ENCODE results near the gene ITGA11. TPM values are rescaled to one million over a fixed set of nuclear protein-coding genes. Genes with fewer than 3 reads are reported as not detected.

Gene ITGA11
- total RNA-seq, 1 donor from 2014 or later, result 0.28 TPM

DNA sequence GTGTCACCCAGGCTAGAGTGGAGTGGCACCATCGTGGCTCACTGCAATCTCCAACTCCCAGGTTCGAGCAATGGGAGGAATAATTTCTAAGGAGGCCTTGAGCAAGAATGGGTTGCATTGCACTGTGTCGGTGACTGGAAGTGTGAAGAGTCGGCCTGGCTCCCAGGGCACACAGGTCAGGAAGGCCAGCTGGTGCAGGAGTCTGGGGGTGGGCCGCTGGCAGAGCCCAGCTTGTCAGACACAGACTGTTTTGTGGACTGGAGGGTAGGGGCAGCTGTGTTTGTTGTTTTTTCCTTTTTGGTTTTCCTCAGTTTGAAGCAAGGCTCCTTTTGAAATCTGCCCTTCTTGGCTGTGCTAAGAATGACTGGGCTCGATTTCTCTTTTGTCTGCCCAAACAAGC is 66.2 kb downstream of the ITGA11 start:
- H3K36me3 Mint-ChIP-seq (ENCODE audit: low read depth, unreplicated experiment), result peaks cover 7% of the 10 kb centered on the region
- DNase-seq (ENCODE audit: low spot score), result no peak
- H3K4me3 Mint-ChIP-seq (ENCODE audit: unreplicated experiment), result no peak overlapping the region

GRCh38 chr15:68365140-68365745 is 66.7 kb downstream of the ITGA11 start:
- TF ChIP-seq CTCF (IDR thresholded peaks at IDR 0.05; ENCODE audit: unreplicated experiment), result no peak
- H3K27ac Mint-ChIP-seq (ENCODE audit: unreplicated experiment), result no peak overlapping the region
- H3K4me3 Mint-ChIP-seq (ENCODE audit: unreplicated experiment), result no peak overlapping the region
- DNase-seq (ENCODE audit: low spot score), result no peak
- peaks cover 7% of the 10 kb centered on the region for H3K36me3 Mint-ChIP-seq (ENCODE audit: low read depth, unreplicated experiment)
- no peaks in the 10 kb centered on the region for H3K9me3 Mint-ChIP-seq (ENCODE audit: unreplicated experiment)
- peaks cover 13% of the 10 kb centered on the region for H3K4me1 Mint-ChIP-seq (ENCODE audit: unreplicated experiment)
- peaks cover 5% of the 10 kb centered on the region for H3K27me3 Mint-ChIP-seq (ENCODE audit: unreplicated experiment)

More for the DNA sequence above, 66.2 kb downstream of the ITGA11 start:
- Mint-ChIP-seq H3K9me3 (ENCODE audit: unreplicated experiment) (no peaks in the 10 kb centered on the region), H3K27me3 (ENCODE audit: unreplicated experiment) (peaks cover 5% of the 10 kb centered on the region), H3K4me1 (ENCODE audit: unreplicated experiment) (peaks cover 13% of the 10 kb centered on the region), H3K27ac (ENCODE audit: unreplicated experiment) (no peak overlapping the region)
- TF ChIP-seq CTCF (IDR thresholded peaks at IDR 0.05; ENCODE audit: unreplicated experiment), result no peak

- Mint-ChIP-seq H3K36me3 (ENCODE audit: low read depth, unreplicated experiment) (peaks cover 7% of the 10 kb centered on the region), H3K4me1 (ENCODE audit: unreplicated experiment) (peaks cover 13% of the 10 kb centered on the region), H3K27me3 (ENCODE audit: unreplicated experiment) (peaks cover 5% of the 10 kb centered on the region), H3K9me3 (ENCODE audit: unreplicated experiment) (no peaks in the 10 kb centered on the region), H3K4me3 (ENCODE audit: unreplicated experiment) (no peak overlapping the region), H3K27ac (ENCODE audit: unreplicated experiment) (no peak overlapping the region)
- no peak for DNase-seq (ENCODE audit: low spot score)
- TF ChIP-seq CTCF (IDR thresholded peaks at IDR 0.05; ENCODE audit: unreplicated experiment), result no peak
Measured at GRCh38 chr15:68364660-68365035, 67.3 kb downstream of the ITGA11 start.

DNA sequence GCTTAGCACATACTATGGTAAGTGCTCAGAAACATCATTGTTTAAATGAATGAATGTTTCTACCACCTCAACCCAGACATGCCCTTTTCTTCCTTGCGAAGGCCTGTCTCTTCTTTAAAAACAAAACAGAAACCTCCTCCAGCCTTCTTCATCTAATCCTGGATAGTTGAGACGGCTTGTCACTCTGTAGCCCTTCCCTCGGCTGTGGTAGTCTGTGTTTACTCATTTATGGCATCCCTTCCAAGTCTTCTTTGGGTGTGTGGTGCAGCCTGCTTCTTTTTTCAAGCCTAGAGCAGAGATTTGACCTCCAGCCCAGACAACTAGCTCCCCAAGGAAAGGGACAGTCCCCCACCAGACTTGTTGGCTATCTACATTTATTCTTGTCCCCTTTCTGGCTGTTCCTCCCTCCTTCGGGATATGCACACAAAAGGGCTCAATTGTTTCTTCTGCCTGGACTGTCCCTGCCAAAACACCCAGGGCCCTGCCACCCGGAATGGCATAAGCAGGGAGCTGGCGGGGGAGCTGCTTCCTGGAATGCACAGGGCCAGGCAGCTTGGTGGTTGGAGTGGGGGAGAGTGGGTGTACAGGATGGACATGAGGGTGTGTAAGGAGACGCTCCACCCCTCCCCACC is 67.8 kb downstream of the ITGA11 start:
- no peaks in the 10 kb centered on the region for H3K9me3 Mint-ChIP-seq (ENCODE audit: unreplicated experiment)
- peaks cover 5% of the 10 kb centered on the region for H3K27me3 Mint-ChIP-seq (ENCODE audit: unreplicated experiment)
- no peak overlapping the region for H3K27ac Mint-ChIP-seq (ENCODE audit: unreplicated experiment)
- no peak for DNase-seq (ENCODE audit: low spot score)
- peaks cover 7% of the 10 kb centered on the region for H3K36me3 Mint-ChIP-seq (ENCODE audit: low read depth, unreplicated experiment)
- H3K4me3 Mint-ChIP-seq (ENCODE audit: unreplicated experiment), result no peak overlapping the region
- no peak for TF ChIP-seq CTCF (IDR thresholded peaks at IDR 0.05; ENCODE audit: unreplicated experiment)
- H3K4me1 Mint-ChIP-seq (ENCODE audit: unreplicated experiment), result peaks cover 13% of the 10 kb centered on the region

DNA sequence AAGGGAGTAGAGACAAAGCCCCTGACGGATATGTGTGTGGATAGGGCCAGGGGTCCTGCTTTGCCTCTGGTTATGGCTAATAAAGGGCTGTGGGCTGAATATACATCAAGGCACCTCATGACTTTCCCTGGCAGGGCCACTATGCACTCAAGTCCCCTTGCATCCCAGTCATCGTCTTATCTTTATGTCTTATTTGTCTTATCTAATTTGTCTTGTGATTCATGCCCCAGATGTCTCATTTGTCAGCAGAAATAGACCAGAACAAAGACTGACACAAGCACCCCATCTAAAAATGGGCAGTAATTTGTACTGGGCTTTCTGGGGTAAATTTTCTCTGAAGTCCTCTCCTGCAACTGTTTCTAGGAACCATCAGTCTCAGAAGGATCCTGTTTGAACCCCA is 68.6 kb downstream of the ITGA11 start:
- H3K4me1 Mint-ChIP-seq (ENCODE audit: unreplicated experiment), result peaks cover 6% of the 10 kb centered on the region
- no peaks in the 10 kb centered on the region for H3K9me3 Mint-ChIP-seq (ENCODE audit: unreplicated experiment)
- peaks cover 5% of the 10 kb centered on the region for H3K27me3 Mint-ChIP-seq (ENCODE audit: unreplicated experiment)
- no peak for TF ChIP-seq CTCF (IDR thresholded peaks at IDR 0.05; ENCODE audit: unreplicated experiment)
- H3K4me3 Mint-ChIP-seq (ENCODE audit: unreplicated experiment), result no peak overlapping the region
- no peak for DNase-seq (ENCODE audit: low spot score)
- H3K27ac Mint-ChIP-seq (ENCODE audit: unreplicated experiment), result no peak overlapping the region
- no peaks in the 10 kb centered on the region for H3K36me3 Mint-ChIP-seq (ENCODE audit: low read depth, unreplicated experiment)

Data from endothelial cell (in vitro differentiated cells).